ENCODE results near the gene MAD2L1.
A peak's percentile ranks its signal among the peaks of the same experiment; 100 is the strongest.

MAD2L1 gene

GRCh38 chr4:120007191-120007871 is 59.3 kb downstream of the MAD2L1 start:
- peak; percentile 62 for DNase-seq (ENCODE audit: low read depth)
- TF ChIP-seq CTCF (conservative IDR thresholded peaks at IDR 0.05; ENCODE audit: low read depth, low read length) = no peak

More at GRCh38 chr4:120007191-120007871, 59.3 kb downstream of the MAD2L1 start:
- no peak overlapping the region for H3K4me3 ChIP-seq (ENCODE audit: low read length)

All from retinal pigment epithelial cell (primary cell).